Esophagus squamous epithelium (tissue), 4 donors: ENCODE data around the gene HSFX4.

Source experiments
- CTCF ChIP-seq, 6 experiments: fragments of 450-650 bp in 4 of 6; fragments of 200-600 bp in 2 of 6; sonication (generic) in 2 of 6; IDR thresholded peaks; one replicate each; pipeline ENCODE4 v1.5.1; 2016 to 2019; ENCODE audit warnings: antibody characterized with exemption in 6 of 6, mild to moderate bottlenecking in 4 of 6, moderate library complexity in 4 of 6
- POLR2A ChIP-seq, 4 donors: fragments of 450-650 bp; IDR thresholded peaks; one replicate each; pipeline ENCODE4 v1.6.1; 2017; ENCODE audit warnings: antibody characterized with exemption in 4 of 4, mild to moderate bottlenecking in 4 of 4, moderate library complexity in 3 of 4

GRCh38 chrX:149908308-149908707 lies 21.1 kb upstream of the HSFX4 start:
- TF ChIP-seq POLR2A (IDR thresholded peaks at IDR 0.05) (no peak), CTCF (IDR thresholded peaks at IDR 0.05) (no peak)
